ENCODE results near the gene HNRNPR. TPM values are rescaled to one million over a fixed set of nuclear protein-coding genes. Genes with fewer than 3 reads are reported as not detected.
A peak's percentile ranks its signal among the peaks of the same experiment; 100 is the strongest.
"Not testable (repeated sequence)": the region's sequence is repeated elsewhere in the genome, so short reads cannot be mapped to it uniquely, and the experiment has no call there.

Gene HNRNPR
- polyA plus RNA-seq, 3 donors: 232 to 297 (median 260) TPM

DNA sequence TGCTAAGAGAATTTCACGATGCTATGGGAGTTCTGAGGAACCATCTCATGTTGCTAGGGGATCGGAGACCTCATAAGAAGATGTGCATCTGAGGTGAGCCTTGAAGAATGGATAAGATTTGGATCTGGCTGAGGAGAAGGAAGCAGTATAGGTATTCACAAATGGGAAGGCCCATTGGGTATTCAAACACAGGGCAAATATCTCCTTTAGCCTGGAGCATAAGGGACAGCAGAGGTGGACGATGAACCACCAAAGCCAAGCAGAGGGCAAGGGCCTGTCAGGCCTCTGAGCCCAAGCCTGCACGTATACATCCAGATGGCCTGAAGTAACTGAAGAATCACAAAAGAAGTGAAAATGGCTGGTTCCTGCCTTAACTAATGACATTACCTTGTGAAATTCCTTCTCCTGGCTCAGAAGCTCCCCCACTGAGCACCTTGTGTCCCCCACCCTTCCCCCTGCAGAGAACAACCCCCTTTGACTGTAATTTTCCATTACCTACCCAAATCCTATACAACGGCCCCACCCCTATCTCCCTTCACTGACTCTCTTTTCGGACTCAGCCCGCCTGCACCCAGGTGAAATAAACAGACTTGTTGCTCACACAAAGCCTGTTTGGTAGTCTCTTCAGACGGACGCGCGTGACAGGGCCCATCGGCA lies 30.1 kb upstream of the HNRNPR start:
- DNase-seq (ENCODE audit: extremely low read depth in 1 of 11, low read depth in 9 of 11, low spot score in 4 of 11): not testable (repeated sequence)

DNA sequence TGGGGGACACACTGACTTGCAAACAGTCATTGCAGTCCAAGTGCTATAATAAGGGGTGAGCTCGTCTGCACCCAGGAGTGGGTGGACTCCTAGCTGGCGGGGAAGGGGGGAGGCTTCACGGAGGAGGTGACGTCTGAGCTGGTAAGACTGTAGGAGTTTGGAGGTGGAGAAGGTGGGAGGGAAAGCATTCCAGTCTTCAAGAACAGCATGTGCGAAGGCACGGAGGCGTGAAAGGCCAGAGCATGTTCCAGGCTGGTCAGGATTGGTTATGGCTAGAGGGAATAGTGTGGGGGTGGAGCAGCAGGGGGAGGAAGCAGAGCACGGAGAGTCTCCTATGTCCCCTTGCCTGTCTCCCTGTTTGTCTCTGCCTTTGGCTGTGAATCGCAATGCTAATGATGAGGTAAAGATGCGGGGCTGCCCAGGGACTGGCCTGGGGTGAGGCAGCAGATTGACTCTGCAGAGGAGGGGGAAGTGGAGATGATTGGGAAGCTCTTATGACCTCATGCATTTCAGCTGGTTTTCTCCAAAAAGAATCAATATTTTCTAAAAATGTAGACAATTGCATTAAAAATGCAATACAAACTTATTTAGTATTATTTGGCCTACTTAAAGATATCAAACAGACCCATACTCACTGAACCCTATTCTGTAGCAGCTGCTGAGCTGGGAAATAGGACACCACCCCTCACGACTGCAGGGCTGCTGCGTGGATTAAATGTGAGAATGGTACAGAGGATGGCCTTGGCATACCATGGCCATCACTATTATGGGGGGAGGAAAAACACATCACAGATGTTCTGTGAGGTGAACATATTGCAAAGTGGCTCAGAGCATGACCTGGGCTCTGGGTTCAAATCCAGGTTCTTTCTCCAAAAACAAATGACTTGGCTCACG lies 28.1 kb upstream of the HNRNPR start:
- DNase-seq (ENCODE audit: extremely low read depth in 1 of 11, low read depth in 9 of 11, low spot score in 4 of 11): no peak

DNA sequence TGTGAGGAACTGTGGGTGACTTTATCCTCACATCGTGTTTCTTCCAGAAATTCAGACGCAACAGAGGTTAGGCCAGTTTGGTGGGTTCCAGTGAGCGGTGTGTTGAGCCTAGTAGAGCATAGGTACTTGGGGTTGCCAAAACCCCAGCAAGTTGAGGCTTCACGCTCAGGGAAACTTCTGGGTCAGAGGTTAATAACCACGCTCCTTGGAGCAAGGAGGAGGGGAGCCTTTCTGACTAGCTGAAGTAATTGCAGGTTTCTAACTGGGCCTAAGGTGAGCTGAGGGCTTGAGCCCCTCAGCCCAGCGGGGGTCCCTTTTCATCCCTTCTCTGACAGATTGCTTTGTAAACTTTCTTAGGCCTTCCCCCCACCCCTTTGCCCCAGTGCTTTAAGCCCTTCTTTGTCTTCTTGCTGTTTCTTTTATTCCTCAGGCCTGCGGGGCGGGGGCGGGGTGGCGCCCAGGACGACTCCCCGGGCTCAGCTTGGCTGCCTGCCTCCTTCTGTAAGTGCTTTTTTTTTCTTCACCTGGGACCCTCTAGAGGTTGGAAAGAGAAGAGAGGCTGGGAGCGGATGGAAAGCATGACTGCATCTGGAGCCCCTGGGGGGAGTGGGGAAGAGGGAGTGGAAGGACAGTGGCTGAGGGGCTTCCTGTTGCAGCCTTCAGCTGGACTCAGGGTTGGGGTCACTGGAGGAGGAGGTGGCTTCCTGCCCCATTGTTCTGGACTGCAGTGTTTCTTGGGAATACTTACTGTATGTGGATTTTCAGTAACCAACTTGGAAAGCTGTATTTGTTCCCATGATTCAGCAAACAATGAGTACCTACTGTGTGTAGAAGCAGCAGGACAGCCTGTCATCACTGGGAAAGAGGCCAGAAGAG lies 26.9 kb upstream of the HNRNPR start:
- DNase-seq (ENCODE audit: extremely low read depth in 1 of 11, low read depth in 9 of 11, low spot score in 4 of 11): peak in 9 of 11 donors; percentile 40 to 75 (median 57)

DNA sequence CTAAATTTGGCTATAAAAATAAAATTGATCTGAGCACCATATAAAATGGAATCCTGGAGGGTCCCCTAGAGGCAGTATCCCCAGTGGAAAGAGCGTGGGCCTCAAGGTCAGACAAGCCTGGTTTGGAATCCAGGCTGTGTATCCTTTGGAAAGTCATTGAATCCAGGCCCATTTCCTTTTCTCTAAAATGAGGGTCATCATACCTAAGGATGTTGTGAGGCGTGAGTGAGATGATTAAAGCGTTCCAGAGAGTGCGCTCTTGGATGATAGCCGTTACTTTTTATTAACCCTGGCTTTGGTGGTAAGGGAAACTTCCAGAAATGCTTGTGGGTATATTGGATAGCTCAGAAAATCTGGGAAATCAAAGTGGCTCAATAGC lies 26.2 kb upstream of the HNRNPR start:
- no peak for DNase-seq (ENCODE audit: extremely low read depth in 1 of 11, low read depth in 9 of 11, low spot score in 4 of 11)

DNA sequence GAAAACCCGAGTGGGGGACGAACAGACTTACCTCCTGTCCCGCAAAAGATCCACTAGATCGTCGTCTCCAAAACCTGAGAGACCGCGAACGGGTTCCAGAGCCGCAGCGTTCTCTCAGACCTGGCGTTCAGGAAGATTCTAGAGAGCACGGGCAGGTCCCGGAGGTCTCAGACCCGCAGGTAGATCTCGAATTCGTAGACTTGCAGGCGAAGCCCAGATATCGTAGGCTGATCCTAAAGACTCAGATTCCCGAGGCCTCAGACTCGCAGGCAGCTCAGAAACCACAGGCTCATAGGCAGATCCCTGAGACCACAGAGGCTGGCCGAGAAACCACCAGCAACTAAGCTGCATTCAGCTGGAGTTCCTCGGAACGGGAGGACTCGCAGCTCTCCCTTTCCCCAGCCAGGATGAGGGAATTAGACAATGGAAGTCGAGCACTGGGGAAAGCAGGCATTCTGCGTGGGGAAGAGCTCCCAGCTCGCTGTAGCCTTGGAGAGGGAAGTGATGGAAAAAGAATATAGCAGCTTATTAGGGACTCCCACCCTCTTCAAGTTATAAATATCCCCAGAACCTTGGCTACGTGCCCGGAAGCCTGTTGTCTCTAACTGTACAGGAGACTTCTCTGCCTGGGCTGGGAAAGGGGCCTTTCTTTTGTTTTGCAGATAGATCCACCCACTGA lies 25.4 kb upstream of the HNRNPR start, which contains the start of gene ZNF436:
Gene ZNF436, minus strand, starts transcription at position 502 of the 679 bp plus-strand sequence. CDS start 1,831 bp downstream, outside the sequence.
- DNase-seq (ENCODE audit: extremely low read depth in 1 of 11, low read depth in 9 of 11, low spot score in 4 of 11): peak in 10 of 11 donors; percentile 69 to 91 (median 79)

DNA sequence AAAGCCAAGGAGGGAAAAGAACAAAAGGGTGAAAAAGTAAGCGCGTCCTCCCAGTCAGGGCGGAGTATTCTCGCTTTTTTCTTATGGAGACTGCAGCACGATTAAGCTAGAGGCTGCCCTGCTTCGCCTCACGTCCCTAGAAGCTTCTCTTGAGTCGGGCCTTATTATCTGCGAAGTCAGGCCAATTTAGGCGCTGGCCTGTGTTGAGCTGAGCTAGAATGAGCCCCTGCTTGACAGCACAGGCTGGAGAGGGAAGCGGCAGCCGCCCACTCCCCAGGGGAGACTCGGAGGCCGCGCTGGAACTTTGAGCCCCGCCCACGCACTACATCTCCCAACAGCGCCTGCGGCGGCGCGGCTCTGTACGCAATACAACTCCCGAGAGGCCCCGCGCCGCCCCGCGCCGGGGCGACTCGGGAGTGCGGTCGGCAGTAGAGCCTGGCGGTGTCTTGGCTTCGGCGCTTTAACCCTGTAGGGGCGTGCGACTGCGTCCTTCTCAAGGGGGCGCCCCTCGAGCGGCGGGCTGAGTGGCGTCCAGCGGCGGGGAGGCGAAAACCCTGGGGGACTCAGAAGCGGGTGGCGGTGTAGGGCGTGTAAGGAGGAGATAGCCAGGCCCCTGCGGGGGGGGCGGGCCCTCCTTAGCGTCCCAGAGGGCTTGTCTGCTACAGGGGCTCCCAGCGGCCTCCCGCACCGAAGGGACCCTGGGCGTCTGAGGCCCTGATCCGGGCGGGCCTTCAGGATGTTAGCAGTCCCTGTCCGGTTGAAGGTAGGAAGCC lies 24.7 kb upstream of the HNRNPR start:
- DNase-seq (ENCODE audit: extremely low read depth in 1 of 11, low read depth in 9 of 11, low spot score in 4 of 11): peak; percentile 86 to 93 (median 90)

DNA sequence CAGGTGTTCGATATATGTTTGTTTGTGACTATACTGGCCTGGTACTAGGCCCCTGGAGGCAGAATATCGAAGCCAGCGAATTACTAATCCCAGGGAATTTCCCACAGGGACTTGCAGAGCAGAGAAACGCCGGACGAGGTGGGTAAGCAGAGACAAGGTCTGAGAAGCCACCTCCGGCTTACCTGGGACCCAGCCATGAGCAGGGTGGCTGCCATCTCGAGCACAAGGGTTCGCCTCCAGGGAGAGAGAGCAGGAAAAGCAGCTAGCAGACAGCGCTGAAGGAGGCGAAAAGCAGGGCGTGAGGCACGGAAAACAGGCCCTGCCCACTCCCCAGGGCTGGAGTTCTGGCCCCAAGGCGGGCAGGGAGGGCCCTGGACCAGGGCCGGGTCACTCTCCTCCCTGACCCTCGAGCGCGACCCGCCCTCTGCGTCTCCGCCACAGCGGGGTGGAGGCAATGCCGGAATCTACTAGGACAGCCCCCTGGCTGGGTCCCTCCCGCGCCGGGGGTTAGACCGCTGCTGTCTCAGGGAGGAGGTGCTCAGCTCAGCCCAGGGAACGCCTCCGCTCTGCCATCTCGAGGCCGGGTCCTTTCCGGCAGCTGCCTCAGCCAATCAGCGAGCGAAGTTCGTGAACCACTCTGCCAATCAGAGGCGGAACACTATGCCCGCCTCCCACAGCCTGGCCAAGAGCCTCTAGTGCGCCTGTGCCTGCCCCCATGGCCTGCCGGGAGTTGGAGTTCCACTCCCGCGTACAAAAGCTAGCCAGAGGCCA lies 23.9 kb upstream of the HNRNPR start:
- peak; percentile 95 to 99 (median 98) for DNase-seq (ENCODE audit: extremely low read depth in 1 of 11, low read depth in 9 of 11, low spot score in 4 of 11)

DNA sequence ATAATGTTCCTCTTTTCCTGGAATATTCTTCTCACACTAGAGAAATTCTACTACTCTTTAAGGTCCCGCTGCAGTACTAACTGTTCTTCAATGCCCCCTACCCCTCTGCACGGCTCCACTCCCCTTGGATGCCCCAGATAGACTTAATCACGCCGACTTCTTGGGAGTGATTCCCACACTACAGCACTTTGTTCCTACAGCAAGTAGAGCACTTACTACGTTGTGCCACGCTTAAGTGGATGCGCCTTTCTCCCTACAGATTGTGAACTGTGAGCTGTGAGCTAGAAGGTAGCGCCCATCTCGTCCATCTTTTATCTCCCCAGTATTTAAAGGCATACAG lies 23.3 kb upstream of the HNRNPR start:
- DNase-seq (ENCODE audit: extremely low read depth in 1 of 11, low read depth in 9 of 11, low spot score in 4 of 11): no peak

DNA sequence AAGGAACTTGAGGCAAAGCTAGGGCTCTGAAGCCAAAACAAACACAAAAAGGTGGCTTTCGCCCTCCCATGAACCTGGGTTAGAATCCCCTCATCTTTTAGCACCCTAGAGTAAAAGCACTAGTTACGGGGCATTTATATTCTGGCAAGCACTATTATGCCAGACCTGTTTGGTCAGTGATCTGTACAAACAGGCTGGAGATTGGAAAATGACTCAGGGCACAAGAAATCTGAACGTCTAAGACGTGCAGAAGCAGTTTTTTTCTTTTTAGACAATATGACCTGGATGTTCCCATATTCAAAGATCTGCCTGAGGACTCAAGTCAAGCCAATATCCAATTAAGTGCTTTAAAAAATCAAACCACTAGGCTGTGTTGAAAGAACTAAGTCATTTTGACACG lies 22.5 kb upstream of the HNRNPR start:
- no peak for DNase-seq (ENCODE audit: extremely low read depth in 1 of 11, low read depth in 9 of 11, low spot score in 4 of 11)

DNA sequence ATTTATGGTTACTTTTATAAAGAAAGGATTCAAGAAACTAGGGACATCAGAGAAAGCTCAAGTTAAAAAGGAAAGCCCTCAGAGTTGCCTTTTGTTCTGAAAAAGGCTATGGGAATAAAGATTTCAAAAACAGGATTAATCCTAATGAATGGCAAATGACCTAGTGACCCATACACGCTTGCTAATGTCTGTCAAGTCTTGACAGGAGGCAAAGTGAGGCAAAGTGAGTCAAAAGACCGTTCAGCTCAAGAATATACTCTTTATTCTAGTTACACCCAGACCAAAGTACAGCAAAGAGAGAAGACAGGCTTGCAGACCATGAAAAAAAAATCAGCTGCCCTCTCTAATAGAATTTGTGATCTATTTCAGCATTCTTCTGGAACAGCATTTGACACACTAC lies 22.1 kb upstream of the HNRNPR start:
- no peak for DNase-seq (ENCODE audit: extremely low read depth in 1 of 11, low read depth in 9 of 11, low spot score in 4 of 11)

DNA sequence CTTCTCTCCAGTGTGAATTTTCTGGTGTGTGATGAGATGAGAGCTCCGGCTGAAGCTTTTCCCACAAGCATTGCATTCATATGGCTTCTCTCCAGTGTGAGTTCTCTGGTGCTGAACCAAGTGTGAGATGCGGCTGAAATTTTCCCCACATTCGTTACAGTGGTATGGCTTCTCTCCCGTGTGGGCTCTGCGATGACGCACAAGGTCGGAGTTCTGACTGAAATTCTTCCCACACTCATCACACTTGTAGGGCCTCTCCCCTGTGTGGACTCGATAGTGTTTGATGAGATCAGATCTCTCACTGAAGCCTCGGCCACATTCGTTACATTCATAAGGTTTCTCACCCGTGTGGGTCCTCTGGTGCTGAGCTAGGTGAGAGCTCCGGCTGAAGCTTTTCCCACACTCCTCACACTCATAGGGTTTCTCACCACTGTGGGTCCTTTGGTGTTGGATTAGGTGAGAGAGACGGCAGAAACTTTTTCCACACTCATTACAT lies 18.2 kb upstream of the HNRNPR start:
- DNase-seq (ENCODE audit: extremely low read depth in 1 of 11, low read depth in 9 of 11, low spot score in 4 of 11): no peak

DNA sequence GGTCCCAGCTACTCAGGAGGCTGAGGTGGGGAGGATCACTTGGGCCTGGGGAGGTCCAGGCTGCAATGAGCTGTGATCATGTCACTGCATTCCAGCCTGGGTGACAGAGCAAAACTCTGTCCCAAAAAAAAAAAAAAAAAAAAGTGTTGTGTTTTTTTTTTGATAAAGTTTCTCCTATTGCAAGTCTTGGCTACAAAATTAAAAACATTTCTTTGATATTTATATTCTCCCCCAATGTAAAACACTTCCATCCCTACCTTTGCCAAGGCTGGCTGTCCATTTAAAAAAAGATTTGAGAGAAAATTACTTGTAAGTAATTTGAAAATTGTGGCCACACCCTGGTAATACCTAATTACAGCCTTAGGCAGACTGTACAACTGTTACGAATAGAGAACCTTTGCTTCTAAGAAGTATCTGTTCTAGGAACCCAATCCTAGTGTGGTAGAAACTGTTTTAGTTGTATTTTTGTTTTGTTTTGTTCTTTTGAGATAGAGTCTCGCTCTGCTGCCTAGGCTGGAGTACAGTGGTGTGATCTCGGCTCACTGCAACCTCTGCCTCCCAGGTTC lies 14.3 kb upstream of the HNRNPR start:
- no peak for DNase-seq (ENCODE audit: extremely low read depth in 1 of 11, low read depth in 9 of 11, low spot score in 4 of 11)

DNA sequence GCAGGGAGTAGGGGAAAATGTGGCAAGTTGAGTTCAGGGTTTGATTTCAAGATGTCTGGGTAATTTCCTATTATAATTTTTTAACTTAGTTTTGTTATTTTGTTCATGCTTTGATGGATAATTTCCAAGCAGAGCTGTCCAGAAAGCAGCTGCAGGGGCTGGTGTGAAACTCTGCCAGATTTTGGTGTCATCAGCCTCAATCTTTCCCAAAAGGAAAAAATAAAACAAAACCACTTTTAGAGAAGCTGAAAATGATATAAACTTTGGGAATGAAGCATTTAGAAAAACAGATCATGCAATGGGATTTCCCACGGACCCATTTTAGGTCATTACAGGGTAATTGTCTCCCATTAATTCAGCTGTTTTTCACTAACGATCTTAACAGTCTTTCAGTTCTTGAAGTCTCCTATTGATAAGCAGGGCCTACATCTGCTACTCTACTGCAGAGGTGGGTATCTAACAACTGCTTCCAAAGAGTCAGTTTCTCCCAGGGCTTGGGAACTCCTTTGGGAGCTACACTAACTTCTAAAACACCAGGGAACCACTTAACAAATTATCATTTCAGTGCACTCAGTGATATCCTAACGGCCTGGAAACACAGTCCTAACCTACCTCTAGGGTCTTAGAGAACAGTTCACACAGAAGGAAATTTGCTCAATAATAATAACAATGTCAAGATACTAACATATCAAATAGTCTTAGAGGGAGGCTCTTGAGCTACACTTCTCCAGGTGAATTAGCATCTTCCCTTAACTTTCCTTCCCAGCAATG lies 13.2 kb upstream of the HNRNPR start:
- DNase-seq (ENCODE audit: extremely low read depth in 1 of 11, low read depth in 9 of 11, low spot score in 4 of 11): no peak

DNA sequence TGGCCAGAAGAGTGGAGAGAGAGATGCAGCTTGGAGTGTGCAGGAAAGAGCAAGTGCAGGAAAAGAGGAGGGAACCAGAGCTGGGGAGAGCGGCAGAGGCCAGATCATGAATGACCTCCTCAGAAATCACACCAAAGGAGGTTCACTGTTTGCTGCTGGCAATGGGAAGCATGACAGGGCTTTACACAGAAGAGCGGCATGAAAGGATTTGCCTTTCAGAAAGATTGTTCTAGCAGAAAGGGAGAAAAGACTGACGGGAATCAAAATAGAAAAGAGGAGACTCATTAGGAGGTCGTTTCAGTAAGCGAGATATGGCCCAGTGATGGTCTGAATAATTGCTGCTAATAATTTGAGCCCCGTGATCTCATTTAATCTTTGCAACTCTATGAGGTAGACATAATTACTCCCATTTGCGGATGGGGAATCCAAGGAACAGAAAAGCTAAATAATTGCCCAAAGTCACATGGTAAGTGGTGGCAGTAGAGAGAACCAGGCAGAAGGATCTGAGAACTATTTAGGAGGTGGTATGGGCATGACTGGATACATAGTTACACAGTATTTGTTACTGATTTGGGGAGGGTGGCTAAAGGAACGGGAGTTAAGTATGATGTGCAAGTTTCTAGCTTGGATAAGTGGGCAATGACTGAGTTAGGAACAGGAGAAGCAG lies 12.5 kb upstream of the HNRNPR start:
- DNase-seq (ENCODE audit: extremely low read depth in 1 of 11, low read depth in 9 of 11, low spot score in 4 of 11): no peak

DNA sequence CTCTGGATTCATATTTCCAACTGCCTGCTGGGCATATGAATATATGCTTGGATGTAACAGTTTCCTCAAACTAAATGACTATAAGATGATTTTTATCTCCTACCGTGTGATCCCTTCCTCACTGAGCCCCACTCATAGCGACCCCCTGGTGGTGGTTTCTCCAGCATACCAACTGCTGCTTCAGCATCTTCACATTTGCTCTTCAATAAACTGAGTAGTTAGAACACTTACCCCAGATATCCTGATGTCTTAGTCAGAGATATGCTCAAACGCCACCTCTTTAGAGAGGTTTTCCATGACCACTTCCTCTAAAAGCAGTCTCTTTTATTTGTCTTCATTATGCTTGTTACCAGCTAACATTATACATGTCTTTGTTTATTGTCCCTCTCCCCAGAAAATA lies 10.2 kb upstream of the HNRNPR start:
- no peak for DNase-seq (ENCODE audit: extremely low read depth in 1 of 11, low read depth in 9 of 11, low spot score in 4 of 11)
